GM23248 (cell line): Measurements from ENCODE around the gene VIPR2.

Source experiments
- EZH2 ChIP-seq: fragments of 200-600 bp; sonication (generic); IDR thresholded peaks from 2 replicates; pipeline ENCODE4 v1.6.1; 2018; ENCODE audit warnings: antibody characterized with exemption, mild to moderate bottlenecking; ENCODE audit not compliant: insufficient read depth, poor library complexity, severe bottlenecking
- EZH2phosphoT487 ChIP-seq: fragments of 200-600 bp; sonication (generic); IDR thresholded peaks from 2 replicates; pipeline ENCODE4 v1.6.1; 2018; ENCODE audit warnings: antibody characterized with exemption, moderate library complexity, mild to moderate bottlenecking, low read depth; ENCODE audit not compliant: insufficient read depth

DNA sequence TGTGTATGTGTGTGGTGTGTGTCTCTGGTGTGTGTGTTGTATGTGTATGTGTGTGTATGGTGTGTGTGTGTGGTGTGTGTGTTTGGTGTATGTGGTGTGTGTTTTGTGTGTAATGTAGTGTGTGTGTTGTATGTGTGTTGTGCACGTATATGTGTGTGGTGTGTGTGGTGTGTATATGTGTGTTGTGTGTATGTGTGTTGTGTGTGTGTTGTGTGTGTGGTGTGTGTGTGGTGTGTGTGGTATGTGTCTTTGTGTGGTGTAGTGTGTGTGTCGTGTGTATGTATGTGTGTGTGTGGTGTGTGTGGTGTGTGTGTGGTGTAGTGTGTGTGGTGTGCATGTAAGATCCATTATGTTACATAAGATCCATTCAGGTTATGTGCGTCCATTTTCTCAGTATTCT lies 21.9 kb upstream of the VIPR2 start:
- TF ChIP-seq EZH2phosphoT487: no peak
- no peak for TF ChIP-seq EZH2
